C1 segment of cervical spinal cord (tissue), 14 donors: Measurements from ENCODE around the gene NUP98.
"Not testable (repeated sequence)": the region's sequence is repeated elsewhere in the genome, so short reads cannot be mapped to it uniquely, and the experiment has no call there.

ENCODE experiments used
- DNase-seq, 14 donors: peaks; one replicate each; lab custom pipeline; 2025; lab: John Stamatoyannopoulos, UW

The NUP98 gene

GRCh38 chr11:3674189-3674588 lies 123.2 kb downstream of the NUP98 start:
- DNase-seq: no peak

- no peak for DNase-seq
These were observed 125.8 kb downstream of the NUP98 start, which contains the start of gene CHRNA10 for GRCh38 chr11:3671334-3672254. CHRNA10 (minus strand) TSS chr11:3671384; CDS start chr11:3671312, 72 bp downstream.

GRCh38 chr11:3669742-3670183 lies 127.6 kb downstream of the NUP98 start:
- no peak for DNase-seq

GRCh38 chr11:3669128-3669527 lies 128.2 kb downstream of the NUP98 start:
- DNase-seq: no peak

- DNase-seq: no peak
These were observed 130.0 kb downstream of the NUP98 start for GRCh38 chr11:3667149-3668035.

- no peak for DNase-seq
These were observed 131.3 kb downstream of the NUP98 start for GRCh38 chr11:3666023-3666530.

GRCh38 chr11:3665336-3666022 lies 131.9 kb downstream of the NUP98 start:
- no peak for DNase-seq

- no peak for DNase-seq
These were observed 133.2 kb downstream of the NUP98 start for GRCh38 chr11:3664032-3664630.

GRCh38 chr11:3662856-3663255 lies 134.5 kb downstream of the NUP98 start:
- no peak for DNase-seq

- no peak for DNase-seq
These were observed 136.4 kb downstream of the NUP98 start for GRCh38 chr11:3660960-3661359.

GRCh38 chr11:3659595-3660515 lies 137.5 kb downstream of the NUP98 start:
- no peak for DNase-seq

GRCh38 chr11:3658252-3658651 lies 139.1 kb downstream of the NUP98 start:
- DNase-seq: no peak

GRCh38 chr11:3657331-3657730 lies 140.0 kb downstream of the NUP98 start:
- DNase-seq: not testable (repeated sequence)

GRCh38 chr11:3655547-3655946 lies 141.8 kb downstream of the NUP98 start:
- DNase-seq: no peak

- not testable (repeated sequence) for DNase-seq
These were observed 144.8 kb downstream of the NUP98 start for GRCh38 chr11:3652514-3652913.

- DNase-seq: not testable (repeated sequence)
These were observed 148.0 kb downstream of the NUP98 start for GRCh38 chr11:3649374-3649773.

- DNase-seq: not testable (repeated sequence)
These were observed 148.5 kb downstream of the NUP98 start for GRCh38 chr11:3648843-3649242.

GRCh38 chr11:3645552-3645951 lies 151.8 kb downstream of the NUP98 start:
- DNase-seq: no peak

- no peak for DNase-seq
These were observed 152.5 kb downstream of the NUP98 start, which contains the start of gene ART1 for GRCh38 chr11:3644817-3645235. ART1 (plus strand) TSS chr11:3645128; CDS start chr11:3659214, 14,086 bp downstream.

GRCh38 chr11:3643102-3643546 lies 154.2 kb downstream of the NUP98 start:
- not testable (repeated sequence) for DNase-seq
